ENCODE data around the gene ADH5. TPM values are rescaled to one million over a fixed set of nuclear protein-coding genes. Genes with fewer than 3 reads are reported as not detected.

Gene ADH5
- total and polyA plus RNA-seq, 10 of the 15 experiments (the other 5 are each of a cell fraction or from before 2014, with no cell fraction given) = 48.5 to 159 (median 95.3) TPM

- ChIA-PET CTCF (interaction anchor here (1.3 to 2.3 kb wide), 3 partner anchors 26 to 32 kb away, joined by 5 to 6 read pairs (median 5); partner anchors contain the start of gene METAP1), RAD21 (ENCODE audit: unreplicated experiment) (interaction anchor here (1.2 to 3.7 kb wide), 2 partner anchors 26 to 31 kb away, joined by 5 to 19 read pairs; partner anchors contain the start of gene METAP1), POLR2A (no interaction called here), SMC1A (ENCODE audit: uncharacterized antibody, unreplicated experiment) (interaction anchor here (0.8 to 1.0 kb wide), 2 partner anchors 28 to 32 kb away, joined by 4 to 6 read pairs; partner anchors contain the start of gene METAP1)
- FAIRE-seq (no peak), DNase-seq (ENCODE audit: low read depth, low spot score) (no peak), ATAC-seq (no peak)
- Histone ChIP-seq H2AFZ (ENCODE audit: control insufficient read depth, low read depth, low read length) (no peak overlapping the region), H3K4me1 (ENCODE audit: control insufficient read depth, insufficient read depth, low read length) (peaks cover 4% of the 10 kb centered on the region; the same call in 1 of the 2 replicates), H4K20me1 (ENCODE audit: control insufficient read depth, insufficient read depth) (no peaks in the 10 kb centered on the region), H3K4me2 (ENCODE audit: control insufficient read depth, insufficient read depth) (no peak overlapping the region), H3K36me3 (ENCODE audit: control insufficient read depth in 2 of 2, insufficient read depth in 2 of 2, low read length in 1 of 2) (no peaks in the 10 kb centered on the region; a peak in 1 of 4 replicates), H3K27me3 (replicated peaks in 1 of 2; ENCODE audit: control insufficient read depth in 2 of 2, insufficient read depth in 2 of 2, low read length in 1 of 2) (no peaks in the 10 kb centered on the region), H3K9me3 (replicated peaks; ENCODE audit: control insufficient read depth, insufficient read depth, low read length) (peaks cover 1% of the 10 kb centered on the region; the same call in 2 of the 3 replicates), H3K79me2 (ENCODE audit: control insufficient read depth, insufficient read depth, low read length) (peaks cover 23% of the 10 kb centered on the region), H3K9ac (ENCODE audit: control insufficient read depth, insufficient read depth, low read length) (no peak overlapping the region), H3K27ac (ENCODE audit: control insufficient read depth, insufficient read depth) (no peak overlapping the region), H3K4me3 (no peak overlapping the region)
- 95% methylated on average over 2 of the region's 2 CpGs for WGBS (ENCODE audit: insufficient coverage, insufficient replicate concordance, low lambda C conversion rate, missing lambda C conversion rate)
- intact Hi-C loops (cut with micrococcal nuclease; ENCODE audit: unreplicated experiment) = no loop called here
- in situ Hi-C loops (cut with MboI) = no loop called here
- TF ChIP-seq STAT3 (IDR thresholded peaks at IDR 0.05; ENCODE audit: low read depth, low read length) (no peak), ATF7 (IDR thresholded peaks at IDR 0.05; ENCODE audit: low read depth) (no peak), BHLHE40 (IDR thresholded peaks at IDR 0.05; ENCODE audit: borderline replicate concordance in 1 of 2, low read depth in 2 of 2, low read length in 1 of 2) (no peak), IKZF1 (conservative IDR thresholded peaks at IDR 0.05) (no peak), GABPA (IDR thresholded peaks at IDR 0.05; ENCODE audit: low read depth) (no peak), SIX5 (IDR thresholded peaks at IDR 0.05; ENCODE audit: low read depth, low read length, severe bottlenecking) (no peak), TCF3 (IDR thresholded peaks at IDR 0.05; ENCODE audit: borderline replicate concordance, insufficient read depth, low read depth, low read length) (no peak), MXI1 (IDR thresholded peaks at IDR 0.05; ENCODE audit: low read depth, low read length) (no peak), NKRF (conservative IDR thresholded peaks at IDR 0.05) (no peak), ETV6 (conservative IDR thresholded peaks at IDR 0.05 in 1 of 2, IDR thresholded peaks at IDR 0.05 in 1 of 2; ENCODE audit: borderline replicate concordance in 1 of 2, low read depth in 1 of 2) (no peak), ASH2L (IDR thresholded peaks at IDR 0.05; ENCODE audit: borderline replicate concordance, low read depth) (no peak), SMAD5 (IDR thresholded peaks at IDR 0.05; ENCODE audit: low read depth) (no peak), HDGF (IDR thresholded peaks at IDR 0.05) (no peak), USF1 (IDR thresholded peaks at IDR 0.05; ENCODE audit: borderline replicate concordance, extremely low read length, insufficient read depth, low read depth, low read length) (no peak), STAT1 (conservative IDR thresholded peaks at IDR 0.05) (no peak)
- TF ChIP-seq, protein P1, sequence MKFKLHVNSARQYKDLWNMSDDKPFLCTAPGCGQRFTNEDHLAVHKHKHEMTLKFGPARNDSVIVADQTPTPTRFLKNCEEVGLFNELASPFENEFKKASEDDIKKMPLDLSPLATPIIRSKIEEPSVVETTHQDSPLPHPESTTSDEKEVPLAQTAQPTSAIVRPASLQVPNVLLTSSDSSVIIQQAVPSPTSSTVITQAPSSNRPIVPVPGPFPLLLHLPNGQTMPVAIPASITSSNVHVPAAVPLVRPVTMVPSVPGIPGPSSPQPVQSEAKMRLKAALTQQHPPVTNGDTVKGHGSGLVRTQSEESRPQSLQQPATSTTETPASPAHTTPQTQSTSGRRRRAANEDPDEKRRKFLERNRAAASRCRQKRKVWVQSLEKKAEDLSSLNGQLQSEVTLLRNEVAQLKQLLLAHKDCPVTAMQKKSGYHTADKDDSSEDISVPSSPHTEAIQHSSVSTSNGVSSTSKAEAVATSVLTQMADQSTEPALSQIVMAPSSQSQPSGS (IDR thresholded peaks at IDR 0.05; ENCODE audit: low read length) = no peak
- no TSS peak for BruUV-seq (replicated peaks)
Observed at GRCh38 chr4:99027304-99027703, 61.3 kb downstream of the ADH5 start.

Data from GM12878 (cell line).